Measurements from ENCODE around the gene CTAGE9. TPM values are rescaled to one million over a fixed set of nuclear protein-coding genes. Genes with fewer than 3 reads are reported as not detected.
"Not testable (repeated sequence)": the region's sequence is repeated elsewhere in the genome, so short reads cannot be mapped to it uniquely, and the experiment has no call there.

Gene CTAGE9
- total and polyA plus RNA-seq, 4 donors: 0.39 TPM; not detected in 3

- H3K36me3 ChIP-seq (ENCODE audit: control insufficient read depth, insufficient read depth, low read length); H3K9me3 ChIP-seq (ENCODE audit: control insufficient read depth, insufficient read depth, low read length); H3K27me3 ChIP-seq (ENCODE audit: control insufficient read depth, insufficient read depth, low read length); H3K27ac ChIP-seq (ENCODE audit: low read depth, low read length); H3K4me1 ChIP-seq (ENCODE audit: control insufficient read depth, insufficient read depth, low read length); DNase-seq (ENCODE audit: low read depth in 4 of 6, low spot score in 6 of 6); H3K4me3 ChIP-seq (ENCODE audit: low read depth, low read length): not testable (repeated sequence)
- no CpG with 5 or more reads among the region's 14 CpGs for WGBS (ENCODE audit: insufficient coverage)
Observed at GRCh38 chr6:131700851-131701250, 10.0 kb downstream of the CTAGE9 start.

GRCh38 chr6:131696956-131697355 is 13.9 kb downstream of the CTAGE9 start:
- 96% methylated on average over 7 of the region's 7 CpGs for WGBS (ENCODE audit: insufficient coverage)
- H3K36me3 ChIP-seq (ENCODE audit: control insufficient read depth, insufficient read depth, low read length): no peaks in the 10 kb centered on the region

GRCh38 chr6:131694832-131695426 is 15.9 kb downstream of the CTAGE9 start:
- Histone ChIP-seq H3K4me1 (ENCODE audit: control insufficient read depth, insufficient read depth, low read length) (no peaks in the 10 kb centered on the region), H3K27ac (ENCODE audit: low read depth, low read length) (no peak overlapping the region), H3K36me3 (ENCODE audit: control insufficient read depth, insufficient read depth, low read length) (no peaks in the 10 kb centered on the region), H3K9me3 (ENCODE audit: control insufficient read depth, insufficient read depth, low read length) (no peaks in the 10 kb centered on the region), H3K4me3 (ENCODE audit: low read depth, low read length) (no peak overlapping the region), H3K27me3 (ENCODE audit: control insufficient read depth, insufficient read depth, low read length) (no peaks in the 10 kb centered on the region)
- WGBS (ENCODE audit: insufficient coverage): no CpG with 5 or more reads among the region's 2 CpGs
- peak in 5 of 6 donors; percentile 17 to 80 (median 39) for DNase-seq (ENCODE audit: low read depth in 4 of 6, low spot score in 6 of 6)

More at GRCh38 chr6:131696956-131697355, 13.9 kb downstream of the CTAGE9 start:
- DNase-seq (ENCODE audit: low read depth in 4 of 6, low spot score in 6 of 6): no peak
- Histone ChIP-seq H3K4me3 (ENCODE audit: low read depth, low read length) (no peak overlapping the region), H3K27me3 (ENCODE audit: control insufficient read depth, insufficient read depth, low read length) (no peaks in the 10 kb centered on the region), H3K27ac (ENCODE audit: low read depth, low read length) (no peak overlapping the region), H3K9me3 (ENCODE audit: control insufficient read depth, insufficient read depth, low read length) (no peaks in the 10 kb centered on the region), H3K4me1 (ENCODE audit: control insufficient read depth, insufficient read depth, low read length) (no peaks in the 10 kb centered on the region)

- Histone ChIP-seq H3K36me3 (ENCODE audit: control insufficient read depth, insufficient read depth, low read length) (no peaks in the 10 kb centered on the region), H3K27me3 (ENCODE audit: control insufficient read depth, insufficient read depth, low read length) (no peaks in the 10 kb centered on the region), H3K27ac (ENCODE audit: low read depth, low read length) (no peak overlapping the region), H3K4me3 (ENCODE audit: low read depth, low read length) (no peak overlapping the region), H3K9me3 (ENCODE audit: control insufficient read depth, insufficient read depth, low read length) (no peaks in the 10 kb centered on the region), H3K4me1 (ENCODE audit: control insufficient read depth, insufficient read depth, low read length) (no peaks in the 10 kb centered on the region)
- no peak for DNase-seq (ENCODE audit: low read depth in 4 of 6, low spot score in 6 of 6)
- WGBS (ENCODE audit: insufficient coverage): 100% methylated on average over 3 of the region's 5 CpGs
Observed at GRCh38 chr6:131693384-131693783, 17.4 kb downstream of the CTAGE9 start.

- no peak overlapping the region for H3K4me3 ChIP-seq (ENCODE audit: low read depth, low read length)
- no peak overlapping the region for H3K27ac ChIP-seq (ENCODE audit: low read depth, low read length)
- H3K27me3 ChIP-seq (ENCODE audit: control insufficient read depth, insufficient read depth, low read length): no peaks in the 10 kb centered on the region
- DNase-seq (ENCODE audit: low read depth in 4 of 6, low spot score in 6 of 6): no peak
- no peaks in the 10 kb centered on the region for H3K36me3 ChIP-seq (ENCODE audit: control insufficient read depth, insufficient read depth, low read length)
- H3K9me3 ChIP-seq (ENCODE audit: control insufficient read depth, insufficient read depth, low read length): no peaks in the 10 kb centered on the region
- no peaks in the 10 kb centered on the region for H3K4me1 ChIP-seq (ENCODE audit: control insufficient read depth, insufficient read depth, low read length)
Observed at GRCh38 chr6:131692589-131692988, 18.2 kb downstream of the CTAGE9 start.

GRCh38 chr6:131692031-131692430 is 18.8 kb downstream of the CTAGE9 start:
- no CpG with 5 or more reads among the region's 1 CpG for WGBS (ENCODE audit: insufficient coverage)
- no peaks in the 10 kb centered on the region for H3K36me3 ChIP-seq (ENCODE audit: control insufficient read depth, insufficient read depth, low read length)
- no peaks in the 10 kb centered on the region for H3K9me3 ChIP-seq (ENCODE audit: control insufficient read depth, insufficient read depth, low read length)
- no peak overlapping the region for H3K4me3 ChIP-seq (ENCODE audit: low read depth, low read length)
- H3K27ac ChIP-seq (ENCODE audit: low read depth, low read length): no peak overlapping the region
- DNase-seq (ENCODE audit: low read depth in 4 of 6, low spot score in 6 of 6): no peak
- H3K4me1 ChIP-seq (ENCODE audit: control insufficient read depth, insufficient read depth, low read length): no peaks in the 10 kb centered on the region
- H3K27me3 ChIP-seq (ENCODE audit: control insufficient read depth, insufficient read depth, low read length): no peaks in the 10 kb centered on the region

- H3K27ac ChIP-seq (ENCODE audit: low read depth, low read length): no peak overlapping the region
- no peaks in the 10 kb centered on the region for H3K9me3 ChIP-seq (ENCODE audit: control insufficient read depth, insufficient read depth, low read length)
- no peaks in the 10 kb centered on the region for H3K36me3 ChIP-seq (ENCODE audit: control insufficient read depth, insufficient read depth, low read length)
- no peak for DNase-seq (ENCODE audit: low read depth in 4 of 6, low spot score in 6 of 6)
- no peaks in the 10 kb centered on the region for H3K27me3 ChIP-seq (ENCODE audit: control insufficient read depth, insufficient read depth, low read length)
- no peak overlapping the region for H3K4me3 ChIP-seq (ENCODE audit: low read depth, low read length)
- WGBS (ENCODE audit: insufficient coverage): no CpG with 5 or more reads among the region's 1 CpG
- no peaks in the 10 kb centered on the region for H3K4me1 ChIP-seq (ENCODE audit: control insufficient read depth, insufficient read depth, low read length)
Observed at GRCh38 chr6:131688286-131688685, 22.5 kb downstream of the CTAGE9 start.

- no peak overlapping the region for H3K27ac ChIP-seq (ENCODE audit: low read depth, low read length)
- DNase-seq (ENCODE audit: low read depth in 4 of 6, low spot score in 6 of 6): no peak
- WGBS (ENCODE audit: insufficient coverage): no CpG with 5 or more reads among the region's 3 CpGs
- H3K36me3 ChIP-seq (ENCODE audit: control insufficient read depth, insufficient read depth, low read length): no peaks in the 10 kb centered on the region
- no peak overlapping the region for H3K4me3 ChIP-seq (ENCODE audit: low read depth, low read length)
- no peaks in the 10 kb centered on the region for H3K9me3 ChIP-seq (ENCODE audit: control insufficient read depth, insufficient read depth, low read length)
- no peaks in the 10 kb centered on the region for H3K27me3 ChIP-seq (ENCODE audit: control insufficient read depth, insufficient read depth, low read length)
- no peaks in the 10 kb centered on the region for H3K4me1 ChIP-seq (ENCODE audit: control insufficient read depth, insufficient read depth, low read length)
Observed at GRCh38 chr6:131687022-131687421, 23.8 kb downstream of the CTAGE9 start.

GRCh38 chr6:131685266-131685780 is 25.5 kb downstream of the CTAGE9 start:
- H3K9me3 ChIP-seq (ENCODE audit: control insufficient read depth, insufficient read depth, low read length): no peaks in the 10 kb centered on the region
- H3K4me3 ChIP-seq (ENCODE audit: low read depth, low read length): no peak overlapping the region
- DNase-seq (ENCODE audit: low read depth in 4 of 6, low spot score in 6 of 6): no peak
- WGBS (ENCODE audit: insufficient coverage): no CpG with 5 or more reads among the region's 4 CpGs
- H3K27ac ChIP-seq (ENCODE audit: low read depth, low read length): no peak overlapping the region
- H3K27me3 ChIP-seq (ENCODE audit: control insufficient read depth, insufficient read depth, low read length): no peaks in the 10 kb centered on the region
- no peaks in the 10 kb centered on the region for H3K36me3 ChIP-seq (ENCODE audit: control insufficient read depth, insufficient read depth, low read length)
- H3K4me1 ChIP-seq (ENCODE audit: control insufficient read depth, insufficient read depth, low read length): no peaks in the 10 kb centered on the region

GRCh38 chr6:131683479-131683878 is 27.3 kb downstream of the CTAGE9 start:
- Histone ChIP-seq H3K27ac (ENCODE audit: low read depth, low read length) (no peak overlapping the region), H3K9me3 (ENCODE audit: control insufficient read depth, insufficient read depth, low read length) (no peaks in the 10 kb centered on the region), H3K4me3 (ENCODE audit: low read depth, low read length) (no peak overlapping the region), H3K36me3 (ENCODE audit: control insufficient read depth, insufficient read depth, low read length) (no peaks in the 10 kb centered on the region), H3K27me3 (ENCODE audit: control insufficient read depth, insufficient read depth, low read length) (no peaks in the 10 kb centered on the region), H3K4me1 (ENCODE audit: control insufficient read depth, insufficient read depth, low read length) (no peaks in the 10 kb centered on the region)
- DNase-seq (ENCODE audit: low read depth in 4 of 6, low spot score in 6 of 6): no peak
- 100% methylated on average over 1 of the region's 6 CpGs for WGBS (ENCODE audit: insufficient coverage)

Measured in spinal cord (tissue), 10 donors.